B cell (primary cell): Measurements from ENCODE around the gene TTF2. TPM values are rescaled to one million over a fixed set of nuclear protein-coding genes. Genes with fewer than 3 reads are reported as not detected.

Experiments used
- ATAC-seq: fragments of 200-7000 bp; cut with Tn5 transposase; one replicate; pipeline ENCODE4 v1.10.0; 2021; ENCODE audit warnings: low read depth, mild to moderate bottlenecking, moderate number of reproducible peaks, moderate library complexity
- CTCF ChIA-PET: fragments of 350-600 bp; sonication (Branson Sonifier 250); formaldehyde crosslinking; loops from one replicate; lab custom pipeline; 2021; ENCODE audit warnings: antibody characterized with exemption, inconsistent platforms; lab: Charles Lee
- POLR2A ChIA-PET: fragments of 350-600 bp; sonication (Branson Sonifier 250); formaldehyde crosslinking; loops from one replicate; lab custom pipeline; 2021; ENCODE audit warnings: antibody characterized with exemption; lab: Charles Lee
- DNase-seq: peaks from one replicate; pipeline ENCODE4 v3.0.0; 2013
- H2AFZ ChIP-seq: 2 replicates; pipeline ENCODE4 v1.6.1; 2012; ENCODE audit warnings: mild to moderate bottlenecking, low read depth, low read length; ENCODE audit not compliant: insufficient read depth, poor library complexity, severe bottlenecking
- H3K27ac ChIP-seq, 2 donors: 1 replicate in 1 of 2; 2 replicates in 1 of 2; pipeline ENCODE4 v1.5.1; 2012 to 2013; ENCODE audit warnings: low read length in 2 of 2, mild to moderate bottlenecking in 2 of 2, moderate library complexity in 1 of 2
- H3K27me3 ChIP-seq, 4 experiments: fragments of 200-600 bp in 1 of 4; sonication (generic) in 1 of 4; replicated peaks in 1 of 4; 1 replicate in 2 of 4; 2 replicates in 2 of 4; pipeline versions ENCODE4 v1.6.1 to v1.7.0; 2013 to 2016; ENCODE audit warnings: low read length in 3 of 4, mild to moderate bottlenecking in 2 of 4, mixed read lengths in 1 of 4, moderate library complexity in 1 of 4; ENCODE audit not compliant: insufficient read depth in 4 of 4, control insufficient read depth in 3 of 4; ENCODE audit errors: control extremely low read depth in 1 of 4
- H3K36me3 ChIP-seq, 2 experiments: replicated peaks in 1 of 2; 1 replicate in 1 of 2; 2 replicates in 1 of 2; pipeline versions ENCODE4 v1.6.1 to v1.7.1; 2013; ENCODE audit warnings: low read length in 1 of 2; ENCODE audit not compliant: insufficient read depth in 2 of 2, control insufficient read depth in 1 of 2; ENCODE audit errors: control extremely low read depth in 1 of 2, extremely low read depth in 1 of 2
- H3K4me1 ChIP-seq, 2 donors: fragments of 200-600 bp in 1 of 2; sonication (generic) in 1 of 2; 1 replicate in 1 of 2; 2 replicates in 1 of 2; pipeline versions ENCODE4 v1.5.1 to v1.6.1; 2013 to 2017; ENCODE audit warnings: low read length in 2 of 2; ENCODE audit not compliant: control insufficient read depth in 2 of 2, insufficient read depth in 2 of 2
- H3K4me2 ChIP-seq: replicated peaks from 2 replicates; pipeline ENCODE3; 2012; ENCODE audit warnings: mild to moderate bottlenecking, low read depth, low read length; ENCODE audit not compliant: poor library complexity, severe bottlenecking
- H3K4me3 ChIP-seq, 5 experiments: fragments of 200-600 bp in 1 of 5; sonication (generic) in 1 of 5; 1 replicate in 3 of 5; 2 replicates in 2 of 5; pipeline versions ENCODE4 v1.5.1 to v1.7.0; 2011 to 2016; ENCODE audit warnings: low read length in 4 of 5, mild to moderate bottlenecking in 4 of 5, low read depth in 2 of 5, control low read depth in 1 of 5, moderate library complexity in 1 of 5; ENCODE audit not compliant: insufficient read depth in 1 of 5; ENCODE audit errors: control extremely low read depth in 1 of 5, extremely low read depth in 1 of 5
- H3K79me2 ChIP-seq: fragments of 200-600 bp; sonication (generic); one replicate; pipeline ENCODE4 v1.6.0; 2016; ENCODE audit warnings: low read length; ENCODE audit not compliant: control insufficient read depth, insufficient read depth
- H3K9ac ChIP-seq: fragments of 200-600 bp; sonication (generic); 2 replicates; pipeline ENCODE4 v1.6.1; 2017; ENCODE audit warnings: mild to moderate bottlenecking, low read length, moderate library complexity
- H3K9me3 ChIP-seq, 3 donors: one replicate each; pipeline versions ENCODE4 v1.6.1 to v1.7.1; 2013; ENCODE audit warnings: low read length in 2 of 3; ENCODE audit not compliant: control insufficient read depth in 2 of 3, insufficient read depth in 1 of 3; ENCODE audit errors: control extremely low read depth in 1 of 3
- H4K20me1 ChIP-seq: 2 replicates; pipeline ENCODE4 v1.6.0; 2012; ENCODE audit warnings: mild to moderate bottlenecking, low read length; ENCODE audit not compliant: insufficient read depth, control insufficient read depth, poor library complexity, severe bottlenecking
- H3K27ac Mint-ChIP-seq: one replicate; pipeline ENCODE4 v1.8.0; 2021; ENCODE audit warnings: mixed read lengths
- H3K27me3 Mint-ChIP-seq: one replicate; pipeline ENCODE4 v1.8.0; 2021; ENCODE audit warnings: mixed read lengths
- H3K4me1 Mint-ChIP-seq: one replicate; pipeline ENCODE4 v1.8.0; 2021; ENCODE audit warnings: mixed read lengths
- H3K4me3 Mint-ChIP-seq: one replicate; pipeline ENCODE4 v1.8.0; 2021; ENCODE audit warnings: mixed read lengths
- H3K9me3 Mint-ChIP-seq: one replicate; pipeline ENCODE4 v1.8.0; 2022; ENCODE audit warnings: mixed read lengths; ENCODE audit not compliant: insufficient read depth
- EZH2 ChIP-seq: IDR thresholded peaks from 2 replicates; pipeline ENCODE4 v1.6.1; 2012; ENCODE audit warnings: borderline replicate concordance, low read depth, mild to moderate bottlenecking, moderate library complexity, low read length; ENCODE audit not compliant: insufficient read depth, poor library complexity, severe bottlenecking
- WGBS: methylation state at CpG from one replicate; pipeline ENCODE4 v1.1.5; 2013; ENCODE audit warnings: missing lambda C conversion rate; ENCODE audit not compliant: insufficient coverage; 5-methylcytosine and 5-hydroxymethylcytosine counted together
- intact Hi-C: fragments of 100-400 bp; cut with micrococcal nuclease; formaldehyde crosslinking; loops from one replicate; pipeline ENCODE4 v1.10.0; 2022
- polyA plus RNA-seq: library from polyadenylated mRNA; depleted of rRNA; stranded (reverse); fragments of >200 nt; gene quantifications from 2 replicates; pipeline ENCODE4 v1.2.3, GENCODE V29; 2012
- total RNA-seq, 2 donors: library from RNA; stranded (reverse); fragments of 120-200 nt in 1 of 2; gene quantifications; 1 replicate in 1 of 2; 2 replicates in 1 of 2; pipeline versions ENCODE4 v1.2.3 to v1.2.4, GENCODE V29; 2013 to 2022
- TF ChIP-seq, protein P1 (sequence below): fragments of 200-600 bp; IDR thresholded peaks from one replicate; pipeline ENCODE4 v1.8.0; 2022; ENCODE audit warnings: antibody characterized with exemption, mild to moderate bottlenecking

TTF2 gene
- total and polyA plus RNA-seq, 2 donors (not counting 1 experiment from before 2014, with no cell fraction given), result 11.3 to 28.9 TPM

DNA sequence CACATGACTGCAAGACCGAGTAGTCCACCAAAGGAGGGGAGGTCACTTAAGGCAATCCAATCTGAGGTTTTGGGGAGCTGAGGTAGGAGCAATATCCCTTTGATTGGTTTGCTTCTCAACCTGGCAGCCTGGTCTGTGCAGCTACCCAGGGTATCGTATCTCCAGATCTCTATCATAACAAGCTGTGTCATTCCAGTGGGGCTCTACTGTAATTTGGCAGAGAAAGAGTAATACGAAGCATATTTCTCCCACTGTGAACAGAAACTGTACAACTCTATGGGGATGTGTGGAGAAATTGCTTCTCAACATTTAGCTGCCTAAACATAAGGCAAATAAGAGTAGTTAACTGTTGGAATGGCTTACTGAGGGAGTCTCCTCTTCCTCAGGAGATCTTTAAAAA is 38.0 kb upstream of the TTF2 start:
- H3K4me3 Mint-ChIP-seq, result no peak overlapping the region
- ATAC-seq, result no peak
- no CpG with 5 or more reads among the region's 3 CpGs for WGBS
- Histone ChIP-seq H3K4me3 (no peak overlapping the region), H3K4me2 (no peak overlapping the region), H4K20me1 (no peaks in the 10 kb centered on the region), H3K27ac (no peak overlapping the region), H3K36me3 (no peaks in the 10 kb centered on the region), H3K27me3 (no peaks in the 10 kb centered on the region), H3K4me1 (no peaks in the 10 kb centered on the region), H2AFZ (no peak overlapping the region), H3K9ac (no peak overlapping the region), H3K9me3 (no peaks in the 10 kb centered on the region), H3K79me2 (no peaks in the 10 kb centered on the region)
- H3K27me3 Mint-ChIP-seq, result no peaks in the 10 kb centered on the region
- DNase-seq, result no peak
- POLR2A ChIA-PET, result no interaction called here
- TF ChIP-seq EZH2, result no peak
- TF ChIP-seq, protein P1, sequence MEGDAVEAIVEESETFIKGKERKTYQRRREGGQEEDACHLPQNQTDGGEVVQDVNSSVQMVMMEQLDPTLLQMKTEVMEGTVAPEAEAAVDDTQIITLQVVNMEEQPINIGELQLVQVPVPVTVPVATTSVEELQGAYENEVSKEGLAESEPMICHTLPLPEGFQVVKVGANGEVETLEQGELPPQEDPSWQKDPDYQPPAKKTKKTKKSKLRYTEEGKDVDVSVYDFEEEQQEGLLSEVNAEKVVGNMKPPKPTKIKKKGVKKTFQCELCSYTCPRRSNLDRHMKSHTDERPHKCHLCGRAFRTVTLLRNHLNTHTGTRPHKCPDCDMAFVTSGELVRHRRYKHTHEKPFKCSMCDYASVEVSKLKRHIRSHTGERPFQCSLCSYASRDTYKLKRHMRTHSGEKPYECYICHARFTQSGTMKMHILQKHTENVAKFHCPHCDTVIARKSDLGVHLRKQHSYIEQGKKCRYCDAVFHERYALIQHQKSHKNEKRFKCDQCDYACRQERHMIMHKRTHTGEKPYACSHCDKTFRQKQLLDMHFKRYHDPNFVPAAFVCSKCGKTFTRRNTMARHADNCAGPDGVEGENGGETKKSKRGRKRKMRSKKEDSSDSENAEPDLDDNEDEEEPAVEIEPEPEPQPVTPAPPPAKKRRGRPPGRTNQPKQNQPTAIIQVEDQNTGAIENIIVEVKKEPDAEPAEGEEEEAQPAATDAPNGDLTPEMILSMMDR, result no peak
- no peak overlapping the region for H3K27ac Mint-ChIP-seq
- H3K9me3 Mint-ChIP-seq, result no peaks in the 10 kb centered on the region
- H3K4me1 Mint-ChIP-seq, result no peaks in the 10 kb centered on the region
- CTCF ChIA-PET, result no interaction called here
- intact Hi-C loops, result no loop called here

DNA sequence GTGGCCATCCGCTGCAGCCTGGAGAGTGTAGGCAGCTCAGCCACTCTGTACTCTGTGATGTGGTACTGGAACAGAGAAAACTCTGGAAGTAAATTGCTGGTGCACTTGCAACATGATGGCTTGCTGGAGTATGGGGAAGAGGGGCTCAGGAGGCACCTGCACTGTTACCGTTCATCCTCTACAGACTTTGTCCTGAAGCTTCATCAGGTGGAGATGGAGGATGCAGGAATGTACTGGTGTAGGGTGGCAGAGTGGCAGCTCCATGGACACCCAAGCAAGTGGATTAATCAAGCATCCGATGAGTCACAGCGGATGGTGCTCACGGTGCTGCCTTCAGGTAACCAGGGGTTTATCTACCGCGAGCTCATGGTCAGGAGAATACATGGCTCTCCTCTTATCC is 34.6 kb upstream of the TTF2 start:
- ChIA-PET POLR2A (no interaction called here), CTCF (no interaction called here)
- no peaks in the 10 kb centered on the region for H3K36me3 ChIP-seq
- H3K27ac ChIP-seq, result no peak overlapping the region
- TF ChIP-seq, protein P1, result no peak
- no peak for TF ChIP-seq EZH2
- Mint-ChIP-seq H3K27ac (no peak overlapping the region), H3K4me1 (no peaks in the 10 kb centered on the region), H3K4me3 (no peak overlapping the region), H3K27me3 (no peaks in the 10 kb centered on the region), H3K9me3 (no peaks in the 10 kb centered on the region)
- intact Hi-C loops, result no loop called here
- no peaks in the 10 kb centered on the region for H3K9me3 ChIP-seq
- H3K27me3 ChIP-seq, result no peaks in the 10 kb centered on the region
- ATAC-seq (no peak), DNase-seq (no peak)
- H3K9ac ChIP-seq, result no peak overlapping the region
- H3K4me2 ChIP-seq, result no peak overlapping the region
- H3K4me1 ChIP-seq, result no peaks in the 10 kb centered on the region
- 99% methylated on average over 7 of the region's 7 CpGs for WGBS
- no peaks in the 10 kb centered on the region for H3K79me2 ChIP-seq
- H4K20me1 ChIP-seq, result no peaks in the 10 kb centered on the region
- no peak overlapping the region for H2AFZ ChIP-seq
- no peak overlapping the region for H3K4me3 ChIP-seq
